GM19438 (cell line): ENCODE results near the gene CFAP45.

Experiments
- ATAC-seq: cut with Tn5 transposase; IDR thresholded peaks from one replicate; pipeline ENCODE4 v1.9.1; 2021; ENCODE audit warnings: low read depth; ENCODE audit not compliant: unreplicated experiment

The CFAP45 gene

GRCh38 chr1:159859767-159860322, 40.1 kb downstream of the CFAP45 start:
- ATAC-seq, result no peak

GRCh38 chr1:159857889-159858288, 42.1 kb downstream of the CFAP45 start:
- ATAC-seq, result no peak

- ATAC-seq, result no peak
These were observed 43.4 kb downstream of the CFAP45 start for GRCh38 chr1:159856576-159856975.

- no peak for ATAC-seq
These were observed 44.3 kb downstream of the CFAP45 start for GRCh38 chr1:159855709-159856108.

- peak; percentile 88 for ATAC-seq
These were observed 45.2 kb downstream of the CFAP45 start for GRCh38 chr1:159854693-159855192.

GRCh38 chr1:159854116-159854692, 45.8 kb downstream of the CFAP45 start:
- peak; percentile 3 for ATAC-seq

- no peak for ATAC-seq
These were observed 46.4 kb downstream of the CFAP45 start for GRCh38 chr1:159853417-159854115.

- ATAC-seq, result no peak
These were observed 48.6 kb downstream of the CFAP45 start for GRCh38 chr1:159851407-159851806.

- no peak for ATAC-seq
These were observed 50.2 kb downstream of the CFAP45 start for GRCh38 chr1:159849626-159850366.

- no peak for ATAC-seq
These were observed 51.6 kb downstream of the CFAP45 start for GRCh38 chr1:159848326-159848725.

GRCh38 chr1:159847231-159847630, 52.7 kb downstream of the CFAP45 start:
- ATAC-seq, result no peak

GRCh38 chr1:159845751-159846629, 54.0 kb downstream of the CFAP45 start:
- ATAC-seq, result no peak

GRCh38 chr1:159843459-159843858, 56.5 kb downstream of the CFAP45 start:
- no peak for ATAC-seq

GRCh38 chr1:159841749-159842148, 58.2 kb downstream of the CFAP45 start:
- ATAC-seq, result no peak

- peak; percentile 75 for ATAC-seq
These were observed 60.7 kb downstream of the CFAP45 start for GRCh38 chr1:159839116-159839849.

- peak; percentile 66 for ATAC-seq
These were observed 61.2 kb downstream of the CFAP45 start for GRCh38 chr1:159838715-159839114.

- no peak for ATAC-seq
These were observed 64.0 kb downstream of the CFAP45 start for GRCh38 chr1:159835862-159836525.

- no peak for ATAC-seq
These were observed 64.6 kb downstream of the CFAP45 start for GRCh38 chr1:159835356-159835755.

GRCh38 chr1:159832309-159832708, 67.7 kb downstream of the CFAP45 start:
- ATAC-seq, result no peak
